HEK293 (cell line): ENCODE measurements around the gene CDCA8.
"Not testable (repeated sequence)": the region's sequence is repeated elsewhere in the genome, so short reads cannot be mapped to it uniquely, and the experiment has no call there.

Experiments
- CTCF ChIA-PET: fragments of 350-600 bp; formaldehyde crosslinking; extraction: SDS; loops from one replicate; lab custom pipeline; 2021; ENCODE audit warnings: antibody characterized with exemption; lab: Yijun Ruan, JAX
- POLR2A ChIA-PET: fragments of 300-600 bp; formaldehyde crosslinking; extraction: SDS; loops from one replicate; lab custom pipeline; 2020; ENCODE audit warnings: antibody characterized with exemption, inconsistent platforms; lab: Yijun Ruan, JAX
- H3K27ac ChIP-seq: fragments of 200-500 bp; sonication (Bioruptor generic); 2 replicates; pipeline ENCODE4 v1.5.1; 2014; ENCODE audit warnings: low read depth, low read length, control low read depth, inconsistent platforms; ENCODE audit errors: extremely low read depth
- H3K36me3 ChIP-seq, 2 experiments: fragments of 200-500 bp in 1 of 2; sonication (Bioruptor generic) in 1 of 2; 1 replicate in 1 of 2; 2 replicates in 1 of 2; pipeline ENCODE4 v1.5.1; 2014 to 2017; ENCODE audit warnings: inconsistent platforms in 2 of 2, low read length in 2 of 2; ENCODE audit not compliant: control insufficient read depth in 2 of 2, insufficient read depth in 1 of 2
- H3K4me1 ChIP-seq: fragments of 200-500 bp; sonication (Bioruptor generic); 2 replicates; pipeline ENCODE4 v1.5.1; 2014; ENCODE audit warnings: mild to moderate bottlenecking, low read length, inconsistent platforms; ENCODE audit not compliant: control insufficient read depth, insufficient read depth
- H3K4me3 ChIP-seq: 2 replicates; pipeline ENCODE4 v1.5.1; 2011; ENCODE audit warnings: low read depth, mild to moderate bottlenecking, control low read depth, low read length, moderate library complexity
- H3K9me3 ChIP-seq: fragments of 200-500 bp; sonication (Bioruptor generic); 2 replicates; pipeline ENCODE4 v1.5.1; 2014; ENCODE audit warnings: low read depth, low read length, inconsistent platforms; ENCODE audit not compliant: control insufficient read depth, insufficient read depth
- HIC1 ChIP-seq: fragments of 450-650 bp; formaldehyde crosslinking; IDR thresholded peaks from 2 replicates; pipeline ENCODE4 v1.5.1; 2016; ENCODE audit warnings: missing biosample characterization, missing genetic modification characterization
- HOXD13 ChIP-seq: sonication (generic); formaldehyde crosslinking; IDR thresholded peaks from 2 replicates; pipeline ENCODE4 v1.8.0; 2022; ENCODE audit warnings: missing genetic modification reagents, borderline replicate concordance
- KLF9 ChIP-seq: fragments of 450-650 bp; formaldehyde crosslinking; IDR thresholded peaks from 2 replicates; pipeline ENCODE4 v1.5.1; 2016; ENCODE audit warnings: missing biosample characterization, missing genetic modification characterization, low read depth
- PRDM1 ChIP-seq: fragments of 450-650 bp; formaldehyde crosslinking; IDR thresholded peaks from 2 replicates; pipeline ENCODE4; 2016; ENCODE audit warnings: missing biosample characterization, missing genetic modification characterization
- PRDM2 ChIP-seq: fragments of 450-650 bp; formaldehyde crosslinking; IDR thresholded peaks from 2 replicates; pipeline ENCODE4 v1.5.1; 2016; ENCODE audit warnings: missing biosample characterization, missing genetic modification characterization, borderline replicate concordance
- SCRT1 ChIP-seq: fragments of 450-650 bp; formaldehyde crosslinking; IDR thresholded peaks from 2 replicates; pipeline ENCODE4 v1.5.1; 2016; ENCODE audit warnings: missing biosample characterization, missing genetic modification characterization, borderline replicate concordance
- SCRT2 ChIP-seq: fragments of 450-650 bp; formaldehyde crosslinking; IDR thresholded peaks from 2 replicates; pipeline ENCODE4 v1.5.1; 2016; ENCODE audit warnings: missing biosample characterization, missing genetic modification characterization
- SP7 ChIP-seq: fragments of 450-650 bp; formaldehyde crosslinking; IDR thresholded peaks from 2 replicates; pipeline ENCODE4 v1.5.1; 2016; ENCODE audit warnings: missing biosample characterization, missing genetic modification characterization
- TRIM28 ChIP-seq: IDR thresholded peaks from 2 replicates; pipeline ENCODE4 v1.6.1; 2011; ENCODE audit warnings: low read length, control low read depth, borderline replicate concordance
- ZBTB17 ChIP-seq: fragments of 450-650 bp; formaldehyde crosslinking; IDR thresholded peaks from 2 replicates; pipeline ENCODE4 v1.5.1; 2016; ENCODE audit warnings: missing biosample characterization, missing genetic modification characterization
- ZEB2 ChIP-seq: fragments of 450-650 bp; formaldehyde crosslinking; IDR thresholded peaks from 2 replicates; pipeline ENCODE4 v1.5.1; 2016; ENCODE audit warnings: missing biosample characterization, missing genetic modification characterization
- ZFHX2 ChIP-seq: fragments of 450-650 bp; formaldehyde crosslinking; conservative IDR thresholded peaks from 2 replicates; pipeline ENCODE4 v1.5.1; 2016; ENCODE audit warnings: missing biosample characterization, missing genetic modification characterization
- ZNF146 ChIP-seq: fragments of 450-650 bp; formaldehyde crosslinking; IDR thresholded peaks from 2 replicates; pipeline ENCODE4 v1.5.1; 2016; ENCODE audit warnings: missing biosample characterization, missing genetic modification characterization
- ZNF2 ChIP-seq: fragments of 450-650 bp; formaldehyde crosslinking; IDR thresholded peaks from 2 replicates; pipeline ENCODE4 v1.5.1; 2016; ENCODE audit warnings: missing biosample characterization, missing genetic modification characterization
- ZNF24 ChIP-seq: fragments of 450-650 bp; formaldehyde crosslinking; IDR thresholded peaks from 2 replicates; pipeline ENCODE4 v1.5.1; 2016; ENCODE audit warnings: missing biosample characterization, missing genetic modification characterization
- ZNF335 ChIP-seq: fragments of 450-650 bp; formaldehyde crosslinking; conservative IDR thresholded peaks from 2 replicates; pipeline ENCODE4 v1.5.1; 2016; ENCODE audit warnings: missing biosample characterization, missing genetic modification characterization
- ZNF600 ChIP-seq: fragments of 450-650 bp; formaldehyde crosslinking; IDR thresholded peaks from 2 replicates; pipeline ENCODE4 v1.5.1; 2016; ENCODE audit warnings: missing biosample characterization, missing genetic modification characterization
- ZNF629 ChIP-seq: fragments of 450-650 bp; formaldehyde crosslinking; IDR thresholded peaks from 2 replicates; pipeline ENCODE4 v1.5.1; 2017; ENCODE audit warnings: missing biosample characterization, missing genetic modification characterization
- ZNF785 ChIP-seq: fragments of 450-650 bp; formaldehyde crosslinking; IDR thresholded peaks from 2 replicates; pipeline ENCODE4 v1.5.1; 2016; ENCODE audit warnings: missing biosample characterization, missing genetic modification characterization
- ZNF792 ChIP-seq: fragments of 450-650 bp; formaldehyde crosslinking; IDR thresholded peaks from 2 replicates; pipeline ENCODE4 v1.5.1; 2016; ENCODE audit warnings: missing biosample characterization, missing genetic modification characterization
- ZNF843 ChIP-seq: fragments of 450-650 bp; formaldehyde crosslinking; IDR thresholded peaks from 2 replicates; pipeline ENCODE4 v1.5.1; 2016; ENCODE audit warnings: missing biosample characterization, missing genetic modification characterization

The CDCA8 gene

GRCh38 chr1:37738619-37739018 lies 46.3 kb downstream of the CDCA8 start:
- H3K9me3 ChIP-seq, CTCF ChIA-PET, H3K4me3 ChIP-seq, POLR2A ChIA-PET, H3K27ac ChIP-seq, H3K4me1 ChIP-seq, H3K36me3 ChIP-seq: not testable (repeated sequence)
- TF ChIP-seq ZNF146 (tag by site-specific recombination) = peak; percentile 88

- H3K27ac ChIP-seq = no peak overlapping the region
- CTCF ChIA-PET = no interaction called here
- H3K4me3 ChIP-seq = no peak overlapping the region
- no peaks in the 10 kb centered on the region for H3K9me3 ChIP-seq
- POLR2A ChIA-PET = interaction anchor here (0.7 kb wide), 1 partner anchor 49 kb away, joined by 5 read pairs; a partner anchor contains a TSS
- 0 out of 2 replicates have a peak, but pooled peaks cover 3% of the 10 kb centered on the region for H3K4me1 ChIP-seq
- H3K36me3 ChIP-seq = no peaks in the 10 kb centered on the region
- TF ChIP-seq ZNF600 (tag by site-specific recombination) (no peak), ZNF785 (tag by site-specific recombination) (no peak), TRIM28 (no peak), SCRT2 (tag by site-specific recombination) (0 out of 2 replicates have a peak, but pooled peaks have one; percentile 12), KLF9 (no peak), ZNF24 (tag by site-specific recombination) (no peak)
These were observed 46.9 kb downstream of the CDCA8 start for GRCh38 chr1:37739222-37739621.

- CTCF ChIA-PET = interaction anchor here (0.7 to 1.2 kb wide), 2 partner anchors 8 to 306 kb away, joined by 3 read pairs; no protein-coding TSS in a partner anchor
- peak; percentile 61 for TF ChIP-seq ZEB2 (tag by site-specific recombination)
- TF ChIP-seq PRDM2 = no peak
- TF ChIP-seq HOXD13 (CRISPR knock-in tag) = no peak
- TF ChIP-seq ZBTB17 = peak; percentile 63
- peak; percentile 21; the same call in 1 of the 2 replicates for TF ChIP-seq ZNF335 (tag by site-specific recombination)
- no peak for TF ChIP-seq ZNF2 (tag by site-specific recombination)
- TF ChIP-seq ZNF629 (tag by site-specific recombination) = peak; percentile 44; the same call in 1 of the 2 replicates
- peak; percentile 81 for TF ChIP-seq PRDM1 (tag by site-specific recombination)
- TF ChIP-seq ZNF792 (tag by site-specific recombination) = no peak
- TF ChIP-seq SCRT1 (tag by site-specific recombination) = no peak
- no peak for TF ChIP-seq ZNF843
- peak; percentile 65 for TF ChIP-seq ZFHX2 (tag by site-specific recombination)
- peak; percentile 29; the same call in 1 of the 2 replicates for TF ChIP-seq HIC1 (tag by site-specific recombination)
- no peak for TF ChIP-seq SP7 (tag by site-specific recombination)
These were observed 48.8 kb downstream of the CDCA8 start for GRCh38 chr1:37741130-37741529.

More at GRCh38 chr1:37741130-37741529, 48.8 kb downstream of the CDCA8 start:
- POLR2A ChIA-PET = interaction anchor here (1.0 to 1.3 kb wide), 2 partner anchors 51 to 67 kb away, joined by 3 read pairs; partner anchors contain the start of genes C1orf122 and YRDC
- Histone ChIP-seq H3K27ac (no peak overlapping the region), H3K4me1 (0 out of 2 replicates have a peak, but pooled peaks cover 3% of the 10 kb centered on the region), H3K9me3 (no peaks in the 10 kb centered on the region), H3K36me3 (no peaks in the 10 kb centered on the region), H3K4me3 (no peak overlapping the region)
